ENCODE measurements around the gene GREM2. TPM values are rescaled to one million over a fixed set of nuclear protein-coding genes. Genes with fewer than 3 reads are reported as not detected.
A peak's percentile ranks its signal among the peaks of the same experiment; 100 is the strongest.

Gene GREM2
- total and polyA plus RNA-seq, 10 of the 15 experiments (the other 5 are each of a cell fraction or from before 2014, with no cell fraction given): not detected

- DNase-seq (ENCODE audit: low read depth, low spot score) (peak; percentile 13), ATAC-seq (peak; percentile 85), FAIRE-seq (peak; percentile 31)
- Histone ChIP-seq H3K79me2 (ENCODE audit: control insufficient read depth, insufficient read depth, low read length) (no peaks in the 10 kb centered on the region), H2AFZ (ENCODE audit: control insufficient read depth, low read depth, low read length) (no peak overlapping the region), H3K9me3 (replicated peaks; ENCODE audit: control insufficient read depth, insufficient read depth, low read length) (no peaks in the 10 kb centered on the region; the same call in 2 of the 3 replicates), H3K9ac (ENCODE audit: control insufficient read depth, insufficient read depth, low read length) (no peak overlapping the region), H3K4me1 (ENCODE audit: control insufficient read depth, insufficient read depth, low read length) (no peaks in the 10 kb centered on the region), H3K36me3 (ENCODE audit: control insufficient read depth in 2 of 2, insufficient read depth in 2 of 2, low read length in 1 of 2) (no peaks in the 10 kb centered on the region), H3K4me3 (no peak overlapping the region), H3K27ac (ENCODE audit: control insufficient read depth, insufficient read depth) (no peak overlapping the region), H4K20me1 (ENCODE audit: control insufficient read depth, insufficient read depth) (no peaks in the 10 kb centered on the region), H3K27me3 (replicated peaks in 1 of 2; ENCODE audit: control insufficient read depth in 2 of 2, insufficient read depth in 2 of 2, low read length in 1 of 2) (no peaks in the 10 kb centered on the region), H3K4me2 (ENCODE audit: control insufficient read depth, insufficient read depth) (no peak overlapping the region)
- intact Hi-C loops (cut with micrococcal nuclease; ENCODE audit: unreplicated experiment) (no loop called here), in situ Hi-C loops (cut with MboI) (no loop called here)
- 14% methylated on average over 9 of the region's 9 CpGs for WGBS (ENCODE audit: insufficient coverage, insufficient replicate concordance, low lambda C conversion rate, missing lambda C conversion rate)
- ChIA-PET RAD21 (ENCODE audit: unreplicated experiment) (interaction anchor here (0.6 to 1.1 kb wide), 2 partner anchors 9 to 40 kb away, joined by 3 read pairs; no protein-coding TSS in a partner anchor), SMC1A (ENCODE audit: uncharacterized antibody, unreplicated experiment) (interaction anchor here (0.6 to 1.7 kb wide), 4 partner anchors 14 to 910 kb away, joined by 3 to 8 read pairs (median 4); no protein-coding TSS in a partner anchor), POLR2A (no interaction called here), CTCF (no interaction called here)
- no TSS peak for BruUV-seq (replicated peaks)
- no peak for TF ChIP-seq ATF7 (IDR thresholded peaks at IDR 0.05; ENCODE audit: low read depth)
- TF ChIP-seq EP300 (IDR thresholded peaks at IDR 0.05; ENCODE audit: borderline replicate concordance in 1 of 2, control insufficient read depth in 1 of 2, low read depth in 2 of 2, low read length in 2 of 2): peak; percentile 27 to 29; a peak in 1 of 4 replicates
- TF ChIP-seq GATAD2B (conservative IDR thresholded peaks at IDR 0.05; ENCODE audit: low read depth): no peak
- TF ChIP-seq MTA2 (IDR thresholded peaks at IDR 0.05; ENCODE audit: low read depth): peak; percentile 41; the same call in 1 of the 2 replicates
- no peak for TF ChIP-seq NFYA (IDR thresholded peaks at IDR 0.05; ENCODE audit: borderline replicate concordance, low read depth, low read length)
- peak; percentile 49; the same call in 1 of the 2 replicates for TF ChIP-seq RELB (IDR thresholded peaks at IDR 0.05; ENCODE audit: low read depth)
- no peak for TF ChIP-seq YBX1 (IDR thresholded peaks at IDR 0.05)
- TF ChIP-seq, protein P1, sequence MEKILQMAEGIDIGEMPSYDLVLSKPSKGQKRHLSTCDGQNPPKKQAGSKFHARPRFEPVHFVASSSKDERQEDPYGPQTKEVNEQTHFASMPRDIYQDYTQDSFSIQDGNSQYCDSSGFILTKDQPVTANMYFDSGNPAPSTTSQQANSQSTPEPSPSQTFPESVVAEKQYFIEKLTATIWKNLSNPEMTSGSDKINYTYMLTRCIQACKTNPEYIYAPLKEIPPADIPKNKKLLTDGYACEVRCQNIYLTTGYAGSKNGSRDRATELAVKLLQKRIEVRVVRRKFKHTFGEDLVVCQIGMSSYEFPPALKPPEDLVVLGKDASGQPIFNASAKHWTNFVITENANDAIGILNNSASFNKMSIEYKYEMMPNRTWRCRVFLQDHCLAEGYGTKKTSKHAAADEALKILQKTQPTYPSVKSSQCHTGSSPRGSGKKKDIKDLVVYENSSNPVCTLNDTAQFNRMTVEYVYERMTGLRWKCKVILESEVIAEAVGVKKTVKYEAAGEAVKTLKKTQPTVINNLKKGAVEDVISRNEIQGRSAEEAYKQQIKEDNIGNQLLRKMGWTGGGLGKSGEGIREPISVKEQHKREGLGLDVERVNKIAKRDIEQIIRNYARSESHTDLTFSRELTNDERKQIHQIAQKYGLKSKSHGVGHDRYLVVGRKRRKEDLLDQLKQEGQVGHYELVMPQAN (conservative IDR thresholded peaks at IDR 0.05): no peak
- TF ChIP-seq JUNB (IDR thresholded peaks at IDR 0.05): no peak
- no peak for TF ChIP-seq CREB1 (IDR thresholded peaks at IDR 0.05; ENCODE audit: low read depth)
- TF ChIP-seq IKZF1 (conservative IDR thresholded peaks at IDR 0.05): peak; percentile 84
- TF ChIP-seq CBFB (IDR thresholded peaks at IDR 0.05; ENCODE audit: low read depth): no peak
- no peak for TF ChIP-seq RCOR1 (conservative IDR thresholded peaks at IDR 0.05; ENCODE audit: low read depth, low read length)
- TF ChIP-seq TCF3 (IDR thresholded peaks at IDR 0.05; ENCODE audit: borderline replicate concordance, insufficient read depth, low read depth, low read length): no peak
- no peak for TF ChIP-seq PAX8 (IDR thresholded peaks at IDR 0.05)
- TF ChIP-seq TAF1 (IDR thresholded peaks at IDR 0.05; ENCODE audit: borderline replicate concordance, low read depth, low read length): no peak
- no peak for TF ChIP-seq CBX3 (IDR thresholded peaks at IDR 0.05; ENCODE audit: borderline replicate concordance, low read depth)
- 0 out of 2 replicates have a peak, but pooled peaks have one; percentile 7 for TF ChIP-seq PKNOX1 (IDR thresholded peaks at IDR 0.05)
- TF ChIP-seq ZNF274 (IDR thresholded peaks at IDR 0.05; ENCODE audit: insufficient read depth, insufficient read length): no peak
- TF ChIP-seq CHD2 (IDR thresholded peaks at IDR 0.05; ENCODE audit: borderline replicate concordance, low read depth, low read length): no peak
- no peak for TF ChIP-seq SMC3 (IDR thresholded peaks at IDR 0.05; ENCODE audit: borderline replicate concordance, low read length)
These were observed 35.8 kb downstream of the GREM2 start for GRCh38 chr1:240575981-240576662.

Measured in GM12878 (cell line).